GM23338 (cell line): ENCODE measurements around the gene NBEAL2. TPM values are rescaled to one million over a fixed set of nuclear protein-coding genes. Genes with fewer than 3 reads are reported as not detected.

ENCODE experiments used
- ATAC-seq: fragments of 200-7000 bp; cut with Tn5 transposase; 3 replicates; pipeline ENCODE4 v1.9.1; 2020
- DNase-seq: peaks from one replicate; pipeline ENCODE4 v3.0.0-alpha.2; 2015; ENCODE audit warnings: low spot score
- H2AFZ ChIP-seq: fragments of 200-600 bp; sonication (generic); 2 replicates; pipeline ENCODE4 v1.8.0; 2016; ENCODE audit warnings: antibody characterized with exemption, mild to moderate bottlenecking, moderate library complexity
- H3F3A ChIP-seq: fragments of 200-600 bp; sonication (generic); replicated peaks from 2 replicates; pipeline ENCODE4 v1.8.0; 2017; ENCODE audit warnings: antibody characterized with exemption, mixed run types, low read depth
- H3K27ac ChIP-seq: fragments of 200-600 bp; sonication (generic); 2 replicates; pipeline ENCODE4 v1.6.1; 2016; ENCODE audit warnings: low read depth
- H3K27me3 ChIP-seq: fragments of 200-600 bp; sonication (generic); 2 replicates; pipeline ENCODE4 v1.8.0; 2016; ENCODE audit warnings: mild to moderate bottlenecking, mixed run types, moderate library complexity; ENCODE audit not compliant: insufficient read depth
- H3K36me3 ChIP-seq: fragments of 200-600 bp; sonication (generic); 2 replicates; pipeline ENCODE4 v1.8.0; 2016; ENCODE audit warnings: mild to moderate bottlenecking; ENCODE audit not compliant: insufficient read depth
- H3K4me1 ChIP-seq: fragments of 200-600 bp; sonication (generic); 2 replicates; pipeline ENCODE4 v1.8.0; 2016; ENCODE audit warnings: mild to moderate bottlenecking, moderate library complexity; ENCODE audit not compliant: insufficient read depth
- H3K4me2 ChIP-seq: fragments of 200-600 bp; sonication (generic); 2 replicates; pipeline ENCODE4 v1.7.1; 2017; ENCODE audit warnings: mixed run types
- H3K4me3 ChIP-seq: fragments of 200-600 bp; sonication (generic); 2 replicates; pipeline ENCODE4 v1.6.1; 2016; ENCODE audit warnings: mixed run types
- H3K79me2 ChIP-seq: fragments of 200-600 bp; sonication (generic); replicated peaks from 2 replicates; pipeline ENCODE4 v1.8.0; 2017; ENCODE audit warnings: mild to moderate bottlenecking; ENCODE audit not compliant: insufficient read depth
- H3K9me2 ChIP-seq: fragments of 200-600 bp; sonication (generic); 2 replicates; pipeline ENCODE4 v1.8.0; 2017; ENCODE audit not compliant: insufficient read depth
- H4K20me1 ChIP-seq: fragments of 200-600 bp; sonication (generic); replicated peaks from 2 replicates; pipeline ENCODE4 v1.8.0; 2017; ENCODE audit warnings: mild to moderate bottlenecking; ENCODE audit not compliant: insufficient read depth
- H3K27ac Mint-ChIP-seq: 2 replicates; pipeline ENCODE4 v1.8.0; 2020; ENCODE audit warnings: inconsistent platforms, mild to moderate bottlenecking, moderate library complexity, mixed read lengths
- H3K27me3 Mint-ChIP-seq: 3 replicates; pipeline ENCODE4 v1.8.0; 2022; ENCODE audit warnings: low read depth, mild to moderate bottlenecking, moderate library complexity, mixed read lengths, inconsistent platforms; ENCODE audit not compliant: insufficient read depth, poor library complexity
- H3K36me3 Mint-ChIP-seq: 3 replicates; pipeline ENCODE4 v1.8.0; 2021; ENCODE audit warnings: low read depth, mild to moderate bottlenecking, inconsistent platforms, moderate library complexity, mixed read lengths
- H3K4me1 Mint-ChIP-seq: 3 replicates; pipeline ENCODE4 v1.8.0; 2020; ENCODE audit warnings: mild to moderate bottlenecking, inconsistent platforms, mixed read lengths
- H3K4me3 Mint-ChIP-seq: 3 replicates; pipeline ENCODE4 v1.8.0; 2021; ENCODE audit warnings: moderate library complexity, mild to moderate bottlenecking, inconsistent platforms, mixed read lengths
- H3K9me3 Mint-ChIP-seq: 3 replicates; pipeline ENCODE4 v1.8.0; 2020; ENCODE audit warnings: moderate library complexity, mild to moderate bottlenecking, inconsistent platforms, mixed read lengths
- CREB1 ChIP-seq: fragments of 250-450 bp; sonication (Bioruptor Pico); IDR thresholded peaks from 2 replicates; pipeline ENCODE4 v1.5.0; 2020; ENCODE audit warnings: low read depth, mild to moderate bottlenecking, moderate library complexity
- EZH2 ChIP-seq: fragments of 200-600 bp; sonication (generic); IDR thresholded peaks from one replicate; pipeline ENCODE4 v1.8.0; 2017; ENCODE audit warnings: antibody characterized with exemption, mild to moderate bottlenecking, low read depth; ENCODE audit not compliant: unreplicated experiment
- EZH2phosphoT487 ChIP-seq: fragments of 200-600 bp; sonication (generic); IDR thresholded peaks from one replicate; pipeline ENCODE4 v1.8.1; 2018; ENCODE audit warnings: antibody characterized with exemption; ENCODE audit not compliant: unreplicated experiment
- JUNB ChIP-seq: IDR thresholded peaks from one replicate; pipeline ENCODE4 v1.6.1; 2016; ENCODE audit warnings: antibody characterized with exemption; ENCODE audit not compliant: unreplicated experiment
- POLR2AphosphoS5 ChIP-seq: IDR thresholded peaks from 2 replicates; pipeline ENCODE4 v1.6.1; 2016; ENCODE audit warnings: antibody characterized with exemption, low read depth
- ZNF114 ChIP-seq: fragments of 250-450 bp; sonication (Bioruptor Pico); IDR thresholded peaks from 2 replicates; pipeline ENCODE4 v1.5.0; 2020; ENCODE audit warnings: mild to moderate bottlenecking, moderate library complexity
- ZNF331 ChIP-seq: fragments of 250-450 bp; sonication (Bioruptor Pico); IDR thresholded peaks from 2 replicates; pipeline ENCODE4 v1.5.0; 2020; ENCODE audit warnings: low read depth, mild to moderate bottlenecking, moderate library complexity
- ZNF462 ChIP-seq: fragments of 250-450 bp; sonication (Bioruptor Pico); IDR thresholded peaks from 2 replicates; pipeline ENCODE4 v1.5.0; 2020; ENCODE audit warnings: mild to moderate bottlenecking, moderate library complexity
- polyA plus RNA-seq: library from polyadenylated mRNA; unstranded; fragments of >200 nt; fragmentation: Nextera tagmentation; extraction: Ambion mirVana; gene quantifications from 2 replicates; pipeline ENCODE4 v1.2.1, GENCODE V29; 2016
- total RNA-seq: library from RNA; depleted of rRNA; stranded (reverse); fragments of >200 nt; shearing (Covaris generic); gene quantifications from 2 replicates; pipeline ENCODE4 v1.2.3, GENCODE V29; 2014
- TF ChIP-seq, protein P1 (sequence below): IDR thresholded peaks from one replicate; pipeline ENCODE4 v1.6.1; 2018; ENCODE audit warnings: antibody characterized with exemption; ENCODE audit not compliant: unreplicated experiment
- TF ChIP-seq, protein P2 (sequence below): IDR thresholded peaks from 2 replicates; pipeline ENCODE4 v1.6.1; 2016; ENCODE audit warnings: antibody characterized with exemption

The NBEAL2 gene
- total and polyA plus RNA-seq, 2 experiments from 2014 or later = 13.5 to 79.9 TPM

- TF ChIP-seq, protein P1, sequence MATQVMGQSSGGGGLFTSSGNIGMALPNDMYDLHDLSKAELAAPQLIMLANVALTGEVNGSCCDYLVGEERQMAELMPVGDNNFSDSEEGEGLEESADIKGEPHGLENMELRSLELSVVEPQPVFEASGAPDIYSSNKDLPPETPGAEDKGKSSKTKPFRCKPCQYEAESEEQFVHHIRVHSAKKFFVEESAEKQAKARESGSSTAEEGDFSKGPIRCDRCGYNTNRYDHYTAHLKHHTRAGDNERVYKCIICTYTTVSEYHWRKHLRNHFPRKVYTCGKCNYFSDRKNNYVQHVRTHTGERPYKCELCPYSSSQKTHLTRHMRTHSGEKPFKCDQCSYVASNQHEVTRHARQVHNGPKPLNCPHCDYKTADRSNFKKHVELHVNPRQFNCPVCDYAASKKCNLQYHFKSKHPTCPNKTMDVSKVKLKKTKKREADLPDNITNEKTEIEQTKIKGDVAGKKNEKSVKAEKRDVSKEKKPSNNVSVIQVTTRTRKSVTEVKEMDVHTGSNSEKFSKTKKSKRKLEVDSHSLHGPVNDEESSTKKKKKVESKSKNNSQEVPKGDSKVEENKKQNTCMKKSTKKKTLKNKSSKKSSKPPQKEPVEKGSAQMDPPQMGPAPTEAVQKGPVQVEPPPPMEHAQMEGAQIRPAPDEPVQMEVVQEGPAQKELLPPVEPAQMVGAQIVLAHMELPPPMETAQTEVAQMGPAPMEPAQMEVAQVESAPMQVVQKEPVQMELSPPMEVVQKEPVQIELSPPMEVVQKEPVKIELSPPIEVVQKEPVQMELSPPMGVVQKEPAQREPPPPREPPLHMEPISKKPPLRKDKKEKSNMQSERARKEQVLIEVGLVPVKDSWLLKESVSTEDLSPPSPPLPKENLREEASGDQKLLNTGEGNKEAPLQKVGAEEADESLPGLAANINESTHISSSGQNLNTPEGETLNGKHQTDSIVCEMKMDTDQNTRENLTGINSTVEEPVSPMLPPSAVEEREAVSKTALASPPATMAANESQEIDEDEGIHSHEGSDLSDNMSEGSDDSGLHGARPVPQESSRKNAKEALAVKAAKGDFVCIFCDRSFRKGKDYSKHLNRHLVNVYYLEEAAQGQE = no peak
- TF ChIP-seq ZNF331 (CRISPR knock-in tag) = no peak
- no peak for TF ChIP-seq JUNB
- no peak for TF ChIP-seq EZH2
- TF ChIP-seq EZH2phosphoT487 = no peak
- TF ChIP-seq POLR2AphosphoS5 = no peak
- TF ChIP-seq ZNF114 (CRISPR knock-in tag) = no peak
Measured at GRCh38 chr3:46972396-46972795, 7.1 kb upstream of the NBEAL2 start (continued).

GRCh38 chr3:46974421-46975171 is 4.9 kb upstream of the NBEAL2 start:
- H3F3A ChIP-seq = no peaks in the 10 kb centered on the region; the same call in 1 of the 2 replicates
- H3K27me3 ChIP-seq = no peaks in the 10 kb centered on the region
- H3K36me3 ChIP-seq = no peaks in the 10 kb centered on the region
- ATAC-seq (no peak), DNase-seq (no peak)
- peaks cover 69% of the 10 kb centered on the region for H3K79me2 ChIP-seq
- H3K4me1 ChIP-seq = peaks cover 4% of the 10 kb centered on the region
- H3K4me3 ChIP-seq = peak overlapping the region; percentile 97; the same call in 1 of the 2 replicates
- Mint-ChIP-seq H3K36me3 (peaks cover 23% of the 10 kb centered on the region), H3K9me3 (peaks cover 3% of the 10 kb centered on the region; the same call in 1 of the 3 replicates), H3K4me1 (peaks cover 32% of the 10 kb centered on the region), H3K27me3 (peaks cover 22% of the 10 kb centered on the region), H3K4me3 (peak overlapping the region; percentile 97), H3K27ac (peak overlapping the region; percentile 70; the same call in 1 of the 2 replicates)
- peaks cover 62% of the 10 kb centered on the region for H4K20me1 ChIP-seq
- no peaks in the 10 kb centered on the region for H3K9me2 ChIP-seq
- no peak overlapping the region for H3K27ac ChIP-seq
- H2AFZ ChIP-seq = no peak overlapping the region
- H3K4me2 ChIP-seq = peak overlapping the region; percentile 88; the same call in 1 of the 2 replicates
- TF ChIP-seq ZNF462 = no peak
- no peak for TF ChIP-seq POLR2AphosphoS5
- TF ChIP-seq, protein P2, sequence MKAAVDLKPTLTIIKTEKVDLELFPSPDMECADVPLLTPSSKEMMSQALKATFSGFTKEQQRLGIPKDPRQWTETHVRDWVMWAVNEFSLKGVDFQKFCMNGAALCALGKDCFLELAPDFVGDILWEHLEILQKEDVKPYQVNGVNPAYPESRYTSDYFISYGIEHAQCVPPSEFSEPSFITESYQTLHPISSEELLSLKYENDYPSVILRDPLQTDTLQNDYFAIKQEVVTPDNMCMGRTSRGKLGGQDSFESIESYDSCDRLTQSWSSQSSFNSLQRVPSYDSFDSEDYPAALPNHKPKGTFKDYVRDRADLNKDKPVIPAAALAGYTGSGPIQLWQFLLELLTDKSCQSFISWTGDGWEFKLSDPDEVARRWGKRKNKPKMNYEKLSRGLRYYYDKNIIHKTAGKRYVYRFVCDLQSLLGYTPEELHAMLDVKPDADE = no peak
- TF ChIP-seq CREB1 (CRISPR knock-in tag) = no peak
- no peak for TF ChIP-seq EZH2
